Loucy (cell line): Measurements from ENCODE around the gene NMNAT2.

Experiments
- CTCF ChIP-seq: fragments of 200-600 bp; sonication (generic); conservative IDR thresholded peaks from 2 replicates; pipeline ENCODE4 v1.5.1; 2014; ENCODE audit warnings: mild to moderate bottlenecking, antibody characterized with exemption, low read length
- EZH2phosphoT487 ChIP-seq: fragments of 200-600 bp; IDR thresholded peaks from 2 replicates; pipeline ENCODE4 v1.6.1; 2018; ENCODE audit warnings: antibody characterized with exemption, mild to moderate bottlenecking, moderate library complexity, borderline replicate concordance

- TF ChIP-seq CTCF (no peak), EZH2phosphoT487 (no peak)
Observed at GRCh38 chr1:183267646-183268431, 150.3 kb downstream of the NMNAT2 start.
